ENCODE results near the gene HYAL3.

GRCh38 chr3:50279255-50280016 is 19.8 kb downstream of the HYAL3 start:
- TF ChIP-seq CTCF (IDR thresholded peaks at IDR 0.05; ENCODE audit: low read depth, low read length, poor library complexity, severe bottlenecking) (no peak), EZH2phosphoT487 (IDR thresholded peaks at IDR 0.05; ENCODE audit: borderline replicate concordance, low read length) (no peak)
